Measurements from ENCODE around the gene TCF4. TPM values are rescaled to one million over a fixed set of nuclear protein-coding genes. Genes with fewer than 3 reads are reported as not detected.

TCF4 gene
- total RNA-seq, 1 experiment from 2014 or later: 12.5 TPM

GRCh38 chr18:55227771-55228170 is 360.2 kb downstream of the TCF4 start:
- TF ChIP-seq, protein P1, sequence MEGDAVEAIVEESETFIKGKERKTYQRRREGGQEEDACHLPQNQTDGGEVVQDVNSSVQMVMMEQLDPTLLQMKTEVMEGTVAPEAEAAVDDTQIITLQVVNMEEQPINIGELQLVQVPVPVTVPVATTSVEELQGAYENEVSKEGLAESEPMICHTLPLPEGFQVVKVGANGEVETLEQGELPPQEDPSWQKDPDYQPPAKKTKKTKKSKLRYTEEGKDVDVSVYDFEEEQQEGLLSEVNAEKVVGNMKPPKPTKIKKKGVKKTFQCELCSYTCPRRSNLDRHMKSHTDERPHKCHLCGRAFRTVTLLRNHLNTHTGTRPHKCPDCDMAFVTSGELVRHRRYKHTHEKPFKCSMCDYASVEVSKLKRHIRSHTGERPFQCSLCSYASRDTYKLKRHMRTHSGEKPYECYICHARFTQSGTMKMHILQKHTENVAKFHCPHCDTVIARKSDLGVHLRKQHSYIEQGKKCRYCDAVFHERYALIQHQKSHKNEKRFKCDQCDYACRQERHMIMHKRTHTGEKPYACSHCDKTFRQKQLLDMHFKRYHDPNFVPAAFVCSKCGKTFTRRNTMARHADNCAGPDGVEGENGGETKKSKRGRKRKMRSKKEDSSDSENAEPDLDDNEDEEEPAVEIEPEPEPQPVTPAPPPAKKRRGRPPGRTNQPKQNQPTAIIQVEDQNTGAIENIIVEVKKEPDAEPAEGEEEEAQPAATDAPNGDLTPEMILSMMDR (conservative IDR thresholded peaks at IDR 0.05; ENCODE audit: low read depth, low read length): no peak
- TF ChIP-seq EZH2phosphoT487 (IDR thresholded peaks at IDR 0.05; ENCODE audit: borderline replicate concordance, low read length) (no peak), EZH2 (IDR thresholded peaks at IDR 0.05; ENCODE audit: low read length, unreplicated experiment) (no peak)
- Histone ChIP-seq H4K20me1 (ENCODE audit: low read length) (no peaks in the 10 kb centered on the region), H2AFZ (ENCODE audit: low read length) (no peak overlapping the region), H3K4me2 (ENCODE audit: low read length) (no peak overlapping the region), H3K9me2 (replicated peaks; ENCODE audit: low read length) (no peaks in the 10 kb centered on the region), H3K36me3 (ENCODE audit: low read depth, low read length) (no peaks in the 10 kb centered on the region), H3F3A (ENCODE audit: low read length, unreplicated experiment) (no peaks in the 10 kb centered on the region), H3K9me3 (ENCODE audit: low read length) (no peaks in the 10 kb centered on the region), H3K4me3 (ENCODE audit: low read length) (no peak overlapping the region), H3K27me3 (ENCODE audit: low read length) (no peaks in the 10 kb centered on the region), H3K4me1 (ENCODE audit: insufficient read depth, low read length) (peaks cover 11% of the 10 kb centered on the region), H3K27ac (ENCODE audit: low read length) (no peak overlapping the region), H3K9ac (ENCODE audit: low read length) (no peak overlapping the region), H3K79me2 (ENCODE audit: low read length) (no peaks in the 10 kb centered on the region)
- ChIA-PET POLR2A (ENCODE audit: unreplicated experiment) (no interaction called here), CTCF (no interaction called here)
- no peak for ATAC-seq
- intact Hi-C loops (cut with micrococcal nuclease): loop anchor here (5.0 kb wide), 1 partner anchor 220 kb away; no protein-coding TSS in a partner anchor
- DNase-seq: no peak
- BruUV-seq (replicated peaks): no TSS peak

DNA sequence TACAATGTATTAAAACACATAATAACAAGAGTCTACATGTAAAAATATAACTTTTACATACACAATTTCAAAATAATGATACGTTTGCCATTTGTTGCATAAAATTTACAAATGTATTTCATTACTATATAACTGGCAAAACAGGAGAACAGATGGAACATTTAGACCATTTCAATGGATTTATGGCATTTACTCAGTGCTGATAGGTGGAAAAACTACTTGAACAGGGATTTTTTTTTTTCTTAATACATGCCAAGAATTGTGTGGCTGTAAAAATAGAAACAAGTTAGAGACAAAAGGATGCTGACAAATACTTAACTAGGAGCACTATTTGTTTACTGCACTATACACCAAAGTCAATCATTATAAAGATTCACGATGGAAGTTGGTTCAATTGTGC is 361.9 kb downstream of the TCF4 start:
- TF ChIP-seq EZH2 (IDR thresholded peaks at IDR 0.05; ENCODE audit: low read length, unreplicated experiment): no peak
- TF ChIP-seq EZH2phosphoT487 (IDR thresholded peaks at IDR 0.05; ENCODE audit: borderline replicate concordance, low read length): no peak
- TF ChIP-seq, protein P1 (conservative IDR thresholded peaks at IDR 0.05; ENCODE audit: low read depth, low read length): no peak
- no peak overlapping the region for H3K9ac ChIP-seq (ENCODE audit: low read length)
- no peaks in the 10 kb centered on the region for H3K36me3 ChIP-seq (ENCODE audit: low read depth, low read length)
- no peak overlapping the region for H2AFZ ChIP-seq (ENCODE audit: low read length)
- no peaks in the 10 kb centered on the region for H4K20me1 ChIP-seq (ENCODE audit: low read length)
- intact Hi-C loops (cut with micrococcal nuclease): loop anchor here (5.0 kb wide), 1 partner anchor 219 kb away; no protein-coding TSS in a partner anchor
- H3K27me3 ChIP-seq (ENCODE audit: low read length): no peaks in the 10 kb centered on the region
- ATAC-seq: no peak
- no TSS peak for BruUV-seq (replicated peaks)
- no peak overlapping the region for H3K27ac ChIP-seq (ENCODE audit: low read length)
- H3K4me1 ChIP-seq (ENCODE audit: insufficient read depth, low read length): peaks cover 11% of the 10 kb centered on the region
- CTCF ChIA-PET: no interaction called here
- no peaks in the 10 kb centered on the region for H3K79me2 ChIP-seq (ENCODE audit: low read length)
- H3K9me2 ChIP-seq (replicated peaks; ENCODE audit: low read length): no peaks in the 10 kb centered on the region
- no peak overlapping the region for H3K4me2 ChIP-seq (ENCODE audit: low read length)
- no peaks in the 10 kb centered on the region for H3K9me3 ChIP-seq (ENCODE audit: low read length)
- H3F3A ChIP-seq (ENCODE audit: low read length, unreplicated experiment): no peaks in the 10 kb centered on the region
- DNase-seq: no peak
- POLR2A ChIA-PET (ENCODE audit: unreplicated experiment): no interaction called here
- H3K4me3 ChIP-seq (ENCODE audit: low read length): no peak overlapping the region

DNA sequence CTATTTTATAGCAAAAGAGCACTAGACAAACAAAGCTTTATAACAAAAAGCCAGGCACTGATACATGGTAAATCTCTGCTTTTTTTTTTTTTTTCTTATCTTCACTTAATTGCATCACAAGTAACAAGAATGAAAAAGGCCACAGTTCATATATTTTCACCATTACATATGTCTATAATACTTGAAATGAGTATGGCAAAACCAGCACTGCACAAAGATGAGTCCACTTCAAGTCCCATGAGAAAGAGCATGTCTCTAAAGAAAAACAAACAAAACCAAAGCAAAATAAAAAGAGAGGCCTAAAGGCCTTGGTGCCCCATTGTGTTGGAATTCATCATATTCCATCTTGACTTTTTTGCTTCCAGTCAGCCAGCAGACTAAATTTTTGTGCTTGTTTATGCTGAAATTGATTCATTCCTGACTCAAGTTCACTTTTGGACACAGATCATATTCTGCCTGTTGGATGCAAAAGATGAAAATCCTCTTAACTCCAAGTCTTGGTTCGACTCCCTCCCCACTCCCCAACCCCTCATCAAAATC is 363.8 kb downstream of the TCF4 start:
- no peaks in the 10 kb centered on the region for H3K27me3 ChIP-seq (ENCODE audit: low read length)
- no peak overlapping the region for H3K4me2 ChIP-seq (ENCODE audit: low read length)
- TF ChIP-seq, protein P1 (conservative IDR thresholded peaks at IDR 0.05; ENCODE audit: low read depth, low read length): no peak
- TF ChIP-seq EZH2phosphoT487 (IDR thresholded peaks at IDR 0.05; ENCODE audit: borderline replicate concordance, low read length) (no peak), EZH2 (IDR thresholded peaks at IDR 0.05; ENCODE audit: low read length, unreplicated experiment) (no peak)
- ChIA-PET POLR2A (ENCODE audit: unreplicated experiment) (no interaction called here), CTCF (no interaction called here)
- DNase-seq: no peak
- H3K9me3 ChIP-seq (ENCODE audit: low read length): no peaks in the 10 kb centered on the region
- no peaks in the 10 kb centered on the region for H4K20me1 ChIP-seq (ENCODE audit: low read length)
- no peak overlapping the region for H2AFZ ChIP-seq (ENCODE audit: low read length)
- H3K9me2 ChIP-seq (replicated peaks; ENCODE audit: low read length): no peaks in the 10 kb centered on the region
- no peaks in the 10 kb centered on the region for H3F3A ChIP-seq (ENCODE audit: low read length, unreplicated experiment)
- no peak overlapping the region for H3K9ac ChIP-seq (ENCODE audit: low read length)
- no peaks in the 10 kb centered on the region for H3K36me3 ChIP-seq (ENCODE audit: low read depth, low read length)
- no peak overlapping the region for H3K27ac ChIP-seq (ENCODE audit: low read length)
- no TSS peak for BruUV-seq (replicated peaks)
- no peaks in the 10 kb centered on the region for H3K79me2 ChIP-seq (ENCODE audit: low read length)
- H3K4me1 ChIP-seq (ENCODE audit: insufficient read depth, low read length): no peaks in the 10 kb centered on the region
- H3K4me3 ChIP-seq (ENCODE audit: low read length): no peak overlapping the region
- ATAC-seq: no peak
- intact Hi-C loops (cut with micrococcal nuclease): no loop called here
